Aorta (tissue), 5 donors: ENCODE results near the gene THRB. TPM values are rescaled to one million over a fixed set of nuclear protein-coding genes. Genes with fewer than 3 reads are reported as not detected.

Experiments used
- ATAC-seq: fragments of 200-7000 bp; cut with Tn5 transposase; one replicate; pipeline ENCODE4 v1.9.1; 2022; ENCODE audit warnings: moderate library complexity; ENCODE audit not compliant: low FRiP score
- DNase-seq, 2 donors: peaks; one replicate each; pipeline ENCODE4 v3.0.0-alpha.2; 2020
- H3K27ac ChIP-seq, 2 donors: one replicate each; pipeline ENCODE4 v1.5.1; 2013; ENCODE audit warnings: low read length in 2 of 2, mild to moderate bottlenecking in 2 of 2, moderate library complexity in 2 of 2, control low read depth in 1 of 2, inconsistent platforms in 1 of 2, low read depth in 1 of 2
- H3K27me3 ChIP-seq, 2 donors: one replicate each; pipeline ENCODE4 v1.6.1; 2013; ENCODE audit warnings: control low read depth in 1 of 2, low read length in 1 of 2, mild to moderate bottlenecking in 1 of 2, moderate library complexity in 1 of 2; ENCODE audit not compliant: insufficient read depth in 2 of 2, control insufficient read depth in 1 of 2
- H3K36me3 ChIP-seq, 2 donors: one replicate each; pipeline ENCODE4 v1.6.1; 2013; ENCODE audit warnings: control low read depth in 1 of 2, low read length in 1 of 2, mild to moderate bottlenecking in 1 of 2; ENCODE audit not compliant: insufficient read depth in 2 of 2, control insufficient read depth in 1 of 2
- H3K4me1 ChIP-seq, 2 donors: one replicate each; pipeline ENCODE4 v1.6.1; 2013; ENCODE audit warnings: low read length in 2 of 2, control low read depth in 1 of 2, mild to moderate bottlenecking in 1 of 2, moderate library complexity in 1 of 2; ENCODE audit not compliant: insufficient read depth in 2 of 2, control insufficient read depth in 1 of 2
- H3K4me3 ChIP-seq, 2 donors: one replicate each; pipeline ENCODE4 v1.5.1; 2013; ENCODE audit warnings: low read length in 2 of 2, control low read depth in 1 of 2, mild to moderate bottlenecking in 1 of 2
- H3K9me3 ChIP-seq: one replicate; pipeline ENCODE4 v1.6.1; 2013; ENCODE audit warnings: mild to moderate bottlenecking, low read length; ENCODE audit not compliant: control insufficient read depth
- WGBS, 2 donors: extraction: QIAGEN DNeasy Blood & Tissue Kit; methylation state at CpG; one replicate each; pipeline ENCODE4 v1.1.7; 2013; 5-methylcytosine and 5-hydroxymethylcytosine counted together
- intact Hi-C, 2 donors: fragments of 100-400 bp; cut with DNase I; formaldehyde crosslinking; loops; one replicate each; pipeline versions ENCODE4 v1.14.2 to v1.15.0; 2022
- polyA plus RNA-seq, 2 donors: library from polyadenylated mRNA; stranded (reverse); fragments of 200-250 nt; gene quantifications; one replicate each; pipeline ENCODE4 v1.2.3, GENCODE V29; 2013
- total RNA-seq, 2 donors: library from RNA; stranded (reverse); fragmentation: NEBNext Ultra II Directional; extraction: Animal tissue kit (Norgen Biotek cat#: 25700); gene quantifications; one replicate each; pipeline ENCODE4 v1.2.1, GENCODE V29; 2021
- donor health status: healthy with polysubstance abuse.
- donor health status: Bipolar disorder and iron deficiency.
- donor health status: DM: no; HTN: no; CAD: no.
- donor health status: DM: no; HTN: no; CAD: no.
- donor health status: DM: yes; HTN: yes; CAD: no.

Gene THRB
- total and polyA plus RNA-seq, 4 donors, result 20.2 to 77.9 (median 42.8) TPM

DNA sequence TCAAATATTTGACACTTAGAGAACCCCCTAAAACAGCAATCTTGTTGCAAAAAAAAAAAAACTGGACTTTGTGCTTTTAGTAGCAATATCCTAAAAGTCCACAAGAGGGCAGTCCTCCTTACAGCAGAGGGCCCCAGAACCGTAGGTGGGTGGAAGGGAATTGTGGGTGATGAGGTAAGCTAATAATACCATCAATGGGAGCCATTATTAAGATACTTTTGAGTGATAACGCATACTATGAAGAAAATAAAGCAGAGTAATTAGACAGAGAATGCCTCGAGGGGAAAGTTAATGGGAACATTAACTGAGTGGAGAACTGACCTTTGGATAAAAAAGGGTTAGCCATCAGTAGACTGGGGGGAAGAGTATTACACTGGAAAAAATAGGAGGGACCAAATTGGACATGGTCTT, 229.9 kb downstream of the THRB start:
- Histone ChIP-seq H3K9me3 (no peaks in the 10 kb centered on the region), H3K27me3 (no peaks in the 10 kb centered on the region), H3K4me3 (no peak overlapping the region), H3K27ac (no peak overlapping the region), H3K36me3 (no peaks in the 10 kb centered on the region), H3K4me1 (peaks cover 1 to 3% of the 10 kb centered on the region in 2 donors)
- intact Hi-C loops, result loop anchor here (5.0 kb wide), 2 partner anchors 228 to 233 kb away; partner anchors contain the start of gene THRB (in 1 of the 2)
- ATAC-seq (peak; percentile 66), DNase-seq (no peak)
- 60 to 62% methylated on average over 3 of the region's 3 CpGs for WGBS, 2 donors

- Histone ChIP-seq H3K27ac (peak overlapping the region in 1 of 2 donors; percentile 57), H3K9me3 (no peaks in the 10 kb centered on the region), H3K4me3 (no peak overlapping the region), H3K4me1 (peaks cover 1 to 3% of the 10 kb centered on the region in 2 donors), H3K36me3 (no peaks in the 10 kb centered on the region), H3K27me3 (no peaks in the 10 kb centered on the region)
- no peak for DNase-seq
- intact Hi-C loops, result loop anchor here (5.0 kb wide), 2 partner anchors 228 to 233 kb away; partner anchors contain the start of gene THRB (in 1 of the 2)
- ATAC-seq, result no peak
- 75 to 97% methylated on average over 1 of the region's 1 CpG for WGBS, 2 donors
Observed at GRCh38 chr3:24264011-24264410, 230.6 kb downstream of the THRB start.

DNA sequence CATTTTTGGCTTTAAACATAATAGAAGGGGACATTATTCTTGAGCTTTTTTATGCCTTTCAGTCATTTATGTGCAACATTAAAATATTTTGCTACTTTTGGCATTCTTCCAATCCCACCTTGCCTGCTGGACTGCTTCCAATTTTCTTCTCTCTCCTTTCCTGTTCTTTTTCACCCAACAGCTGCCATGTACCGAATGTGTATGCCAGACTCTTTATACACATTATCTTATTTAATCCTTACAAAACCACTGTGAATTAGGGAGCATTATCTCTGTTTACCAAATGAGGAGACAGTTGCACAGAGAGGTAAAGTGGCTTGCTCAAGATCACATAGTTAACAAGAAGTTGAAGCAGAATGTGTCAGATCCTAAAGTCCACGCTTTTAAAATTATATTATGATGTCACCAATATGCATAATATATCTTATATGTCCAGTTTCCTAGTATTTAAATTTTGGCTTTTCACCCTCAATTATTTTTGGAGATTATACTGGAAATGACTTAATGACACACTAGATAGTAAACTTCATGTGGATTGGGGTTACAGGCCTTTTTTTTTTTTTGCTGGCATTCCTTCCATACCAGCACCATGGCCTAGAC, 231.5 kb downstream of the THRB start:
- no peaks in the 10 kb centered on the region for H3K36me3 ChIP-seq
- no peak overlapping the region for H3K27ac ChIP-seq
- no peaks in the 10 kb centered on the region for H3K27me3 ChIP-seq
- 17 to 37% methylated on average over 2 of the region's 2 CpGs for WGBS, 2 donors
- H3K4me3 ChIP-seq, result no peak overlapping the region
- ATAC-seq, result no peak
- no peaks in the 10 kb centered on the region for H3K9me3 ChIP-seq
- intact Hi-C loops, result loop anchor here (5.0 kb wide), 2 partner anchors 229 to 234 kb away; partner anchors contain the start of gene THRB (in 1 of the 2)
- H3K4me1 ChIP-seq, result peaks cover 4 to 5% of the 10 kb centered on the region in 2 donors
- no peak for DNase-seq

GRCh38 chr3:24261521-24261920, 233.1 kb downstream of the THRB start:
- Histone ChIP-seq H3K36me3 (no peaks in the 10 kb centered on the region), H3K4me3 (no peak overlapping the region), H3K4me1 (peaks cover 4 to 11% of the 10 kb centered on the region in 2 donors), H3K9me3 (no peaks in the 10 kb centered on the region), H3K27ac (peak overlapping the region in 1 of 2 donors; percentile 67), H3K27me3 (no peaks in the 10 kb centered on the region)
- intact Hi-C loops, result loop anchor here (5.0 kb wide), 2 partner anchors 231 to 236 kb away; partner anchors contain the start of gene THRB (in 1 of the 2)
- no peak for DNase-seq
- ATAC-seq, result no peak

DNA sequence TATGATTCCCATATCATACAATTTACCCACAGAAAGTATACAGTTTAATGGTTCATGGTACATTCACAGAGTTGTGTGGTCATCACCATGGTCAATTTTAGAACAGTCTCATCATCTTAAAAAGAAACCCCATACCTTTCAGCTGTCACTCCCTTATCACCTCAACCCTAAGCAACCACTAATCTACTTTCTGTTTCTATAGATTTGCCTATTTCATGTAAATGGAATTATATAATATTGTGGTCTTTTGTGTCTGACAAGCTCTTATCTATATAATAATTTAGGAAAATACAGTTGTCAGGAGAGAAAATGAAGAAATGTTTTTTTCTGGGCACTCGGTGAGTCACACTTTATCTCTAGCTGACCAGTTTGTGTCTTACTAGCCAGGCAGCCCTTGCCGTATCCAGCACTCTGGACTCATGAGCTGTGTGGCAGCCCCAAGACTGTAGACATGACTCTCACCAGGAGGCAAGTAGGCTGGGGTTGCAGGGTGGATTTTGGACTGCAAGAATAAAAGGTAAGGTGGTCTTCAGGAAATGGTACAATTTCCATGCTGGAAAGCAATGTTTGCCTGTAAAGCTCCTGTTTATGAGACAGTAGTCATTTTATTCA, 234.6 kb downstream of the THRB start:
- intact Hi-C loops, result loop anchor here (5.0 kb wide), 2 partner anchors 232 to 237 kb away; partner anchors contain the start of gene THRB (in 1 of the 2)
- Histone ChIP-seq H3K27me3 (no peaks in the 10 kb centered on the region), H3K4me3 (peak overlapping the region in 1 of 2 donors; percentile 5), H3K9me3 (no peaks in the 10 kb centered on the region), H3K36me3 (no peaks in the 10 kb centered on the region), H3K4me1 (peaks cover 6 to 16% of the 10 kb centered on the region in 2 donors), H3K27ac (peak overlapping the region; percentile 64 to 97)
- DNase-seq (peak in 1 of 2 donors; percentile 74), ATAC-seq (peak; percentile 79)
- WGBS, 2 donors, result 4 to 5% methylated on average over 2 of the region's 2 CpGs

GRCh38 chr3:24258727-24259600, 235.7 kb downstream of the THRB start:
- peak; percentile 61 for ATAC-seq
- H3K27ac ChIP-seq, result peak overlapping the region; percentile 88 to 98
- 8 to 16% methylated on average over 12 of the region's 12 CpGs for WGBS, 2 donors

GRCh38 chr3:24258260-24258659, 236.4 kb downstream of the THRB start:
- no peaks in the 10 kb centered on the region for H3K27me3 ChIP-seq
- ATAC-seq (no peak), DNase-seq (no peak)
- no peaks in the 10 kb centered on the region for H3K36me3 ChIP-seq
- no peaks in the 10 kb centered on the region for H3K9me3 ChIP-seq
- peak overlapping the region; percentile 88 to 98 for H3K27ac ChIP-seq
- WGBS, 2 donors, result 62 to 66% methylated on average over 5 of the region's 5 CpGs
- H3K4me1 ChIP-seq, result peaks cover 7 to 18% of the 10 kb centered on the region in 2 donors
- intact Hi-C loops, result no loop called here
- H3K4me3 ChIP-seq, result no peak overlapping the region

More at GRCh38 chr3:24258727-24259600, 235.7 kb downstream of the THRB start:
- Histone ChIP-seq H3K27me3 (no peaks in the 10 kb centered on the region), H3K9me3 (no peaks in the 10 kb centered on the region), H3K36me3 (no peaks in the 10 kb centered on the region), H3K4me1 (peaks cover 6 to 19% of the 10 kb centered on the region in 2 donors), H3K4me3 (peak overlapping the region in 1 of 2 donors; percentile 15)
- intact Hi-C loops, result no loop called here
- DNase-seq, result no peak

GRCh38 chr3:24255414-24255813, 239.2 kb downstream of the THRB start:
- 92 to 95% methylated on average over 2 of the region's 2 CpGs for WGBS, 2 donors

More at GRCh38 chr3:24255414-24255813, 239.2 kb downstream of the THRB start:
- ATAC-seq (no peak), DNase-seq (no peak)
- H3K4me3 ChIP-seq, result no peak overlapping the region
- no peaks in the 10 kb centered on the region for H3K9me3 ChIP-seq
- H3K27ac ChIP-seq, result peak overlapping the region; percentile 49 to 64
- H3K4me1 ChIP-seq, result peaks cover 8 to 20% of the 10 kb centered on the region in 2 donors
- intact Hi-C loops, result no loop called here
- H3K36me3 ChIP-seq, result no peaks in the 10 kb centered on the region
- H3K27me3 ChIP-seq, result no peaks in the 10 kb centered on the region
